ENCODE data around the gene DNAH11. TPM values are rescaled to one million over a fixed set of nuclear protein-coding genes. Genes with fewer than 3 reads are reported as not detected.

Gene DNAH11
- total RNA-seq: under 0.01 TPM

DNA sequence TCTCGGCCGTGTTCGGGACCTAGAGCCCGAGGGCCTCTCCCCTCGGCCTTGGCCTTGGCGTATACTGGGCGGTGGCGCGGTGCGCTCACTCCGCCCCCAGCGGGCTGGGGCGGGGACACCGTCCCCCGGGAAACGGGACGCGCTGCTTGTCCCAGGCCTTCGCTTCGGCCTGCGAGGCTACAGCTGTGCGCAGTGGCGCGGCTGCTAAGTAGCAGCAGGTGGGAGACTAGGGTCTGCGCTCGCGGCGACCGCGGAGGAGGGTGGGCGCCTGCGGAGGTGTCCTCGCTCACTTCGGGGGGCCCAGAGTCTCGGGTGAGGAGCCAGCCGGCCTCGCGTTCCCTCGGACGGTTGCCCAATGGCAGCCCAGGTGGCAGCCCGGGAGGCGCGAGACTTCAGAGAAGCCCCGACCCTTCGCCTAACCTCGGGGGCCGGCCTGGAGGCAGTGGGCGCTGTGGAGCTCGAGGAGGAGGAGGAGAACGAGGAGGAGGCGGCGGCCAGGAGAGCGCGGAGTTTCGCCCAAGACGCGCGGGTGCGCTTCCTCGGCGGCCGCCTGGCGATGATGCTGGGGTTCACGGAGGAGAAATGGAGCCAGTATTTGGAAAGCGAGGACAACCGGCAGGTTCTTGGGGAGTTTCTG lies at the start of gene DNAH11:
DNAH11 (plus strand) TSS at position 149 of the 637 bp plus-strand sequence; CDS start at position 356, 207 bp downstream.
- peaks cover 24 to 26% (median 26%) of the 10 kb centered on the region in 3 donors for H3K27me3 ChIP-seq (ENCODE audit: control insufficient read depth in 3 of 3, insufficient read depth in 3 of 3, low read length in 3 of 3)
- no peak within 1 kb of the TSS for H3K27ac ChIP-seq (ENCODE audit: low read depth, low read length)
- no peaks in the 10 kb centered on the region for H3K36me3 ChIP-seq (ENCODE audit: control insufficient read depth in 3 of 3, insufficient read depth in 3 of 3, low read length in 3 of 3)
- H3K9ac ChIP-seq (ENCODE audit: low read depth in 1 of 3, low read length in 3 of 3): peak within 1 kb of the TSS in 2 of 3 donors; percentile 32 to 64
- H3K9me3 ChIP-seq (ENCODE audit: control insufficient read depth in 3 of 3, low read length in 3 of 3): no peaks in the 10 kb centered on the region
- peaks cover 12 to 15% (median 14%) of the 10 kb centered on the region in 3 donors for H3K4me1 ChIP-seq (ENCODE audit: control insufficient read depth in 3 of 3, insufficient read depth in 3 of 3, low read length in 3 of 3)
- peak within 1 kb of the TSS; percentile 56 to 67 (median 59) for H3K4me3 ChIP-seq (ENCODE audit: low read length in 3 of 3)

- Histone ChIP-seq H3K36me3 (ENCODE audit: control insufficient read depth in 3 of 3, insufficient read depth in 3 of 3, low read length in 3 of 3) (peaks cover 0 to 2% (median 0%) of the 10 kb centered on the region in 3 donors), H3K27me3 (ENCODE audit: control insufficient read depth in 3 of 3, insufficient read depth in 3 of 3, low read length in 3 of 3) (no peaks in the 10 kb centered on the region), H3K9me3 (ENCODE audit: control insufficient read depth in 3 of 3, low read length in 3 of 3) (peaks cover 0 to 3% (median 0%) of the 10 kb centered on the region in 3 donors), H3K4me1 (ENCODE audit: control insufficient read depth in 3 of 3, insufficient read depth in 3 of 3, low read length in 3 of 3) (no peaks in the 10 kb centered on the region), H3K9ac (ENCODE audit: low read depth in 1 of 3, low read length in 3 of 3) (no peak overlapping the region), H3K27ac (ENCODE audit: low read depth, low read length) (no peak overlapping the region), H3K4me3 (ENCODE audit: low read length in 3 of 3) (no peak overlapping the region)
Measured at GRCh38 chr7:21495731-21496130, 47.1 kb upstream of the DNAH11 start.

DNA sequence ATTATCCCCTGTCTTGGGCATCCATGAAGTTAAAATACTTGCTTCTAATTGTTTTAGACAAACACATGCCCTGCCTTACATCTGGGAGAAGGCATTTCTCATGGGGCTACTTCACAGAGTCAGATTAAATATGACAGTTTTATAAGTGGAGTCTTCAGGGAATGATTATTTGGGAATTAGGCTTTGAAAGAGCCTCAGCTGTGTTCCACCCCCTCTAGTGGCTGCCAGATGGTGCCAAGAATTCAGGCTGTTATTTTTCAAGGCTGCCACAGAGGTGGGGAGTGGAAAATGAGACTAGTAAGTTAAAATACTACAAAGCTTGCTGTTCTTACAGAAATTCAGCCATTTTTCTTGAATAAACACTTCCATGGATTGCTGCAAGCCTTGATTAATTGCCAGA lies 45.8 kb upstream of the DNAH11 start:
- H3K9ac ChIP-seq (ENCODE audit: low read depth in 1 of 3, low read length in 3 of 3): no peak overlapping the region
- H3K9me3 ChIP-seq (ENCODE audit: control insufficient read depth in 3 of 3, low read length in 3 of 3): peaks cover 0 to 3% (median 0%) of the 10 kb centered on the region in 3 donors
- no peaks in the 10 kb centered on the region for H3K27me3 ChIP-seq (ENCODE audit: control insufficient read depth in 3 of 3, insufficient read depth in 3 of 3, low read length in 3 of 3)
- H3K27ac ChIP-seq (ENCODE audit: low read depth, low read length): no peak overlapping the region
- no peak overlapping the region for H3K4me3 ChIP-seq (ENCODE audit: low read length in 3 of 3)
- H3K36me3 ChIP-seq (ENCODE audit: control insufficient read depth in 3 of 3, insufficient read depth in 3 of 3, low read length in 3 of 3): peaks cover 0 to 3% (median 2%) of the 10 kb centered on the region in 3 donors
- H3K4me1 ChIP-seq (ENCODE audit: control insufficient read depth in 3 of 3, insufficient read depth in 3 of 3, low read length in 3 of 3): no peaks in the 10 kb centered on the region

GRCh38 chr7:21500117-21500832 lies 42.6 kb upstream of the DNAH11 start:
- Histone ChIP-seq H3K4me3 (ENCODE audit: low read length in 3 of 3) (no peak overlapping the region), H3K9me3 (ENCODE audit: control insufficient read depth in 3 of 3, low read length in 3 of 3) (peaks cover 0 to 3% (median 0%) of the 10 kb centered on the region in 3 donors)

DNA sequence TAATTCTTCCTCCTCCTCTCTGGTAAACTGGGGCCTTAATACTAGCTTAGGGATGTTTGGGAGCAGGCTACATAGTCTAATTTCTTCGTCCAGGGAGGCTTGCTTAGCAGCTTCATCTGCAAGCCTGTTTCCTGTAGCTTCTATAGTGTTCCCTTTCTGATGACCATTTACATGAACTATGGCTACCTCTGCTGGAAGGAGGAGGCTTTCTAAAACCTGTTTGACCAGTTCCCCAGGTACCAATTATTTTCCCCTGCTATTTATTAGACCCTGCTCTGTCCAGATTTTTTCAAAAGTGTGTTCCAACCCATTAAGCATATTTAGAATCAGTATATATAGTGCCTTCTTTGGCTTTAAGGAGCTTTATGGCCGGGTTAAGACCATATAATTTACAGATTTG lies 38.8 kb upstream of the DNAH11 start:
- no peaks in the 10 kb centered on the region for H3K9me3 ChIP-seq (ENCODE audit: control insufficient read depth in 3 of 3, low read length in 3 of 3)
- no peak overlapping the region for H3K27ac ChIP-seq (ENCODE audit: low read depth, low read length)
- H3K4me3 ChIP-seq (ENCODE audit: low read length in 3 of 3): no peak overlapping the region
- H3K27me3 ChIP-seq (ENCODE audit: control insufficient read depth in 3 of 3, insufficient read depth in 3 of 3, low read length in 3 of 3): no peaks in the 10 kb centered on the region
- H3K4me1 ChIP-seq (ENCODE audit: control insufficient read depth in 3 of 3, insufficient read depth in 3 of 3, low read length in 3 of 3): no peaks in the 10 kb centered on the region
- peaks cover 0 to 5% (median 3%) of the 10 kb centered on the region in 3 donors for H3K36me3 ChIP-seq (ENCODE audit: control insufficient read depth in 3 of 3, insufficient read depth in 3 of 3, low read length in 3 of 3)
- no peak overlapping the region for H3K9ac ChIP-seq (ENCODE audit: low read depth in 1 of 3, low read length in 3 of 3)

More at GRCh38 chr7:21500117-21500832, 42.6 kb upstream of the DNAH11 start:
- Histone ChIP-seq H3K27me3 (ENCODE audit: control insufficient read depth in 3 of 3, insufficient read depth in 3 of 3, low read length in 3 of 3) (no peaks in the 10 kb centered on the region), H3K36me3 (ENCODE audit: control insufficient read depth in 3 of 3, insufficient read depth in 3 of 3, low read length in 3 of 3) (peaks cover 0 to 7% (median 3%) of the 10 kb centered on the region in 3 donors), H3K4me1 (ENCODE audit: control insufficient read depth in 3 of 3, insufficient read depth in 3 of 3, low read length in 3 of 3) (no peaks in the 10 kb centered on the region), H3K9ac (ENCODE audit: low read depth in 1 of 3, low read length in 3 of 3) (no peak overlapping the region), H3K27ac (ENCODE audit: low read depth, low read length) (no peak overlapping the region)

GRCh38 chr7:21507627-21508343 lies 35.1 kb upstream of the DNAH11 start:
- no peak overlapping the region for H3K9ac ChIP-seq (ENCODE audit: low read depth in 1 of 3, low read length in 3 of 3)
- no peaks in the 10 kb centered on the region for H3K27me3 ChIP-seq (ENCODE audit: control insufficient read depth in 3 of 3, insufficient read depth in 3 of 3, low read length in 3 of 3)
- no peak overlapping the region for H3K27ac ChIP-seq (ENCODE audit: low read depth, low read length)
- no peak overlapping the region for H3K4me3 ChIP-seq (ENCODE audit: low read length in 3 of 3)
- no peaks in the 10 kb centered on the region for H3K4me1 ChIP-seq (ENCODE audit: control insufficient read depth in 3 of 3, insufficient read depth in 3 of 3, low read length in 3 of 3)
- H3K36me3 ChIP-seq (ENCODE audit: control insufficient read depth in 3 of 3, insufficient read depth in 3 of 3, low read length in 3 of 3): no peaks in the 10 kb centered on the region
- H3K9me3 ChIP-seq (ENCODE audit: control insufficient read depth in 3 of 3, low read length in 3 of 3): no peaks in the 10 kb centered on the region

GRCh38 chr7:21508538-21508937 lies 34.3 kb upstream of the DNAH11 start:
- Histone ChIP-seq H3K9ac (ENCODE audit: low read depth in 1 of 3, low read length in 3 of 3) (no peak overlapping the region), H3K27me3 (ENCODE audit: control insufficient read depth in 3 of 3, insufficient read depth in 3 of 3, low read length in 3 of 3) (no peaks in the 10 kb centered on the region), H3K27ac (ENCODE audit: low read depth, low read length) (no peak overlapping the region), H3K4me3 (ENCODE audit: low read length in 3 of 3) (no peak overlapping the region), H3K4me1 (ENCODE audit: control insufficient read depth in 3 of 3, insufficient read depth in 3 of 3, low read length in 3 of 3) (no peaks in the 10 kb centered on the region), H3K9me3 (ENCODE audit: control insufficient read depth in 3 of 3, low read length in 3 of 3) (no peaks in the 10 kb centered on the region), H3K36me3 (ENCODE audit: control insufficient read depth in 3 of 3, insufficient read depth in 3 of 3, low read length in 3 of 3) (no peaks in the 10 kb centered on the region)

DNA sequence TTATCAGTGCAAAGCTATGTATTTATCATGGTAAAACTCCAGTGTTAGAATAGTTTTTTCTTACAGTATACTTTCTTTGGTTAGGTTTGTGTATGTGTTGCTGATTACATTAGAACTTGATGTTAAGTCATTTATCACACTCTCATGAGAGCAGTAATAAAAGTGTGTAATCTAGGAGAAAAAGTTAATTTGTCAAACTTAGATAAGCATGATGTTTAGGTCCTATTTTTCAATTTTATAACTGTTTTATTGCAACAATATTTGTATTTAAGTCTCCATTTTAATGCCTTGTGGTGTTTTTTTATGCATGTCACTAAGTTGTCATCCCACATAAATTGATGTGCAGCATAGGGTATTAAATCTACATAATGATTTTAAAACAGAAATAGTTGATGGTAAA lies 28.8 kb upstream of the DNAH11 start:
- Histone ChIP-seq H3K4me1 (ENCODE audit: control insufficient read depth in 3 of 3, insufficient read depth in 3 of 3, low read length in 3 of 3) (no peaks in the 10 kb centered on the region), H3K27me3 (ENCODE audit: control insufficient read depth in 3 of 3, insufficient read depth in 3 of 3, low read length in 3 of 3) (no peaks in the 10 kb centered on the region), H3K36me3 (ENCODE audit: control insufficient read depth in 3 of 3, insufficient read depth in 3 of 3, low read length in 3 of 3) (peaks cover 0 to 2% (median 0%) of the 10 kb centered on the region in 3 donors), H3K4me3 (ENCODE audit: low read length in 3 of 3) (no peak overlapping the region), H3K27ac (ENCODE audit: low read depth, low read length) (no peak overlapping the region), H3K9ac (ENCODE audit: low read depth in 1 of 3, low read length in 3 of 3) (no peak overlapping the region), H3K9me3 (ENCODE audit: control insufficient read depth in 3 of 3, low read length in 3 of 3) (no peaks in the 10 kb centered on the region)

DNA sequence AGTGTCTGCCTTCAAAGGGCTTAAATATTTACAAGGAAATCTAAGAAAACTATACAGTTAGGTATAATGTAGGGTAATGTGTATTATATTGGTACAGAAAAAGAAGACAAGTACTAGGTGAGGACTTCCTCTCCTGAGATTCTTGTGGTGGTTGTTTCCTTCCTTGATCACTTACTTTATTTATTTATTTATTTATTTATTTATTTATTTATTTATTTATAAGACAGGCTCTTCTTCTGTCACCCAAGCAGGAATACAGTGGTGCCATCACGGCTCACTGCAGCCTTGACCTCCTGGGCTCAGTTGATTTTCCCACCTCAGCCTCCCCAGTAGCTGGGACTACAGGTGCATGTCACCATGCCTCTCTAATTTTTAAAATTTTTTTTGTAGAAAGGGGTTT lies 18.2 kb upstream of the DNAH11 start:
- Histone ChIP-seq H3K36me3 (ENCODE audit: control insufficient read depth in 3 of 3, insufficient read depth in 3 of 3, low read length in 3 of 3) (no peaks in the 10 kb centered on the region), H3K4me3 (ENCODE audit: low read length in 3 of 3) (no peak overlapping the region), H3K9me3 (ENCODE audit: control insufficient read depth in 3 of 3, low read length in 3 of 3) (no peaks in the 10 kb centered on the region), H3K4me1 (ENCODE audit: control insufficient read depth in 3 of 3, insufficient read depth in 3 of 3, low read length in 3 of 3) (no peaks in the 10 kb centered on the region), H3K9ac (ENCODE audit: low read depth in 1 of 3, low read length in 3 of 3) (no peak overlapping the region), H3K27me3 (ENCODE audit: control insufficient read depth in 3 of 3, insufficient read depth in 3 of 3, low read length in 3 of 3) (no peaks in the 10 kb centered on the region), H3K27ac (ENCODE audit: low read depth, low read length) (no peak overlapping the region)

DNA sequence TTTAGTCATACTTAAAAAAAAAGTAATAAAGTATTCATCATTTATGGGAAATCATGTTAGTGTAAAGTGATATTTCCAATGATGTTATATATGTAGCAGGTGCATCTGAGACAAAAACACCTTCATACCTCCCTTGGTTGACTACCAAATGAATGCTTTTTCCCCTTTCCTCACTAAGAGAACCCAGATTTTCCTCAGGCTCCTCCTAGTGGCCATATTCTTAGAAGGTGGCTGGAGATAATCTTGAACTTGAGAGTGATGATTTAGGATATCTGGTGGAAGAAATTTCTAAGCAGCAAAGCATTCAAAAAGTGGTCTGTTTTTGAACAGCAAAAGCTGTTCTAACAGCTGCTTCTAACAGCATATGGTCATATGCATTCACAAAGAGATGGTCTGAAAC lies 16.8 kb upstream of the DNAH11 start:
- Histone ChIP-seq H3K36me3 (ENCODE audit: control insufficient read depth in 3 of 3, insufficient read depth in 3 of 3, low read length in 3 of 3) (no peaks in the 10 kb centered on the region), H3K27ac (ENCODE audit: low read depth, low read length) (no peak overlapping the region)

More for the DNA sequence above, 16.8 kb upstream of the DNAH11 start:
- no peaks in the 10 kb centered on the region for H3K9me3 ChIP-seq (ENCODE audit: control insufficient read depth in 3 of 3, low read length in 3 of 3)
- no peaks in the 10 kb centered on the region for H3K27me3 ChIP-seq (ENCODE audit: control insufficient read depth in 3 of 3, insufficient read depth in 3 of 3, low read length in 3 of 3)
- no peak overlapping the region for H3K9ac ChIP-seq (ENCODE audit: low read depth in 1 of 3, low read length in 3 of 3)
- no peak overlapping the region for H3K4me3 ChIP-seq (ENCODE audit: low read length in 3 of 3)
- H3K4me1 ChIP-seq (ENCODE audit: control insufficient read depth in 3 of 3, insufficient read depth in 3 of 3, low read length in 3 of 3): no peaks in the 10 kb centered on the region

Measured in skeletal muscle tissue (tissue), 4 donors.